ENCODE results near the gene NARF. TPM values are rescaled to one million over a fixed set of nuclear protein-coding genes. Genes with fewer than 3 reads are reported as not detected.

NARF gene
- total and polyA plus RNA-seq, 2 donors (not counting 1 experiment from before 2014, with no cell fraction given), result 92.4 to 103 TPM

- no CpG with 5 or more reads among the region's 10 CpGs for WGBS (ENCODE audit: insufficient coverage)
- no peak overlapping the region for H3K27ac ChIP-seq (ENCODE audit: low read length in 2 of 2)
Observed at GRCh38 chr17:82517230-82517865, 58.8 kb downstream of the NARF start.

GRCh38 chr17:82518826-82519810 is 60.6 kb downstream of the NARF start, which contains the start of gene FOXK2:
TSS of gene FOXK2 (plus strand) at chr17:82519732. CDS start at chr17:82519889, 157 bp downstream.
- ATAC-seq (ENCODE audit: low read depth) (peak; percentile 97), DNase-seq (peak; percentile 96)
- intact Hi-C loops (cut with micrococcal nuclease), result loop anchor here (1.0 to 2.0 kb wide), 4 partner anchors 13 to 70 kb away; partner anchors contain the start of gene NARF
- peak within 1 kb of the TSS; percentile 50 to 71 (median 64) for H3K4me3 ChIP-seq (ENCODE audit: control extremely low read depth in 1 of 5, extremely low read depth in 1 of 5, insufficient read depth in 1 of 5, low read depth in 2 of 5, low read length in 4 of 5)
- peak within 1 kb of the TSS; percentile 72 to 82 for H3K27ac ChIP-seq (ENCODE audit: low read length in 2 of 2)
- H3K4me1 ChIP-seq (ENCODE audit: control insufficient read depth in 2 of 2, insufficient read depth in 2 of 2, low read length in 2 of 2), result peaks cover 8 to 23% of the 10 kb centered on the region in 2 donors
- peaks cover 40% of the 10 kb centered on the region for H3K79me2 ChIP-seq (ENCODE audit: control insufficient read depth, insufficient read depth, low read length)
- H3K36me3 ChIP-seq (replicated peaks in 1 of 2; ENCODE audit: control extremely low read depth in 1 of 2, control insufficient read depth in 1 of 2, extremely low read depth in 1 of 2, insufficient read depth in 2 of 2, low read length in 1 of 2), result no peaks in the 10 kb centered on the region
- TF ChIP-seq CTCF (IDR thresholded peaks at IDR 0.05) (no peak), EZH2 (IDR thresholded peaks at IDR 0.05; ENCODE audit: borderline replicate concordance, insufficient read depth, low read depth, low read length, poor library complexity, severe bottlenecking) (no peak)
- no peaks in the 10 kb centered on the region for H3K9me3 ChIP-seq (ENCODE audit: control extremely low read depth in 1 of 3, control insufficient read depth in 2 of 3, insufficient read depth in 1 of 3, low read length in 2 of 3)
- Mint-ChIP-seq H3K9me3 (ENCODE audit: insufficient read depth) (no peaks in the 10 kb centered on the region), H3K4me3 (peak within 1 kb of the TSS; percentile 88), H3K27me3 (no peaks in the 10 kb centered on the region), H3K4me1 (peaks cover 20% of the 10 kb centered on the region), H3K27ac (peak within 1 kb of the TSS; percentile 87)
- 3% methylated on average over 113 of the region's 114 CpGs for WGBS (ENCODE audit: insufficient coverage)
- ChIA-PET CTCF (interaction anchor here (1.1 to 1.4 kb wide), 2 partner anchors 13 to 25 kb away, joined by 5 read pairs; no protein-coding TSS in a partner anchor), POLR2A (interaction anchor here (0.5 to 2.2 kb wide), 8 partner anchors 10 to 816 kb away, joined by 3 to 8 read pairs (median 4); partner anchors contain the start of genes MRPL12 and NARF)
- H3K9ac ChIP-seq (ENCODE audit: low read length), result peak within 1 kb of the TSS; percentile 72
- H3K4me2 ChIP-seq (replicated peaks; ENCODE audit: low read depth, low read length, poor library complexity, severe bottlenecking), result peak within 1 kb of the TSS; percentile 98
- no peaks in the 10 kb centered on the region for H3K27me3 ChIP-seq (replicated peaks in 1 of 4; ENCODE audit: control extremely low read depth in 1 of 4, control insufficient read depth in 3 of 4, insufficient read depth in 4 of 4, low read length in 3 of 4)
- H4K20me1 ChIP-seq (ENCODE audit: control insufficient read depth, insufficient read depth, low read length, poor library complexity, severe bottlenecking), result peaks cover 19% of the 10 kb centered on the region
- peak within 1 kb of the TSS; percentile 79 for H2AFZ ChIP-seq (ENCODE audit: insufficient read depth, low read depth, low read length, poor library complexity, severe bottlenecking)

More at GRCh38 chr17:82517230-82517865, 58.8 kb downstream of the NARF start:
- intact Hi-C loops (cut with micrococcal nuclease), result no loop called here
- peaks cover 12% of the 10 kb centered on the region for H3K4me1 Mint-ChIP-seq
- H3K4me3 Mint-ChIP-seq, result no peak overlapping the region
- H3K27me3 Mint-ChIP-seq, result no peaks in the 10 kb centered on the region
- no peak overlapping the region for H3K27ac Mint-ChIP-seq
- Histone ChIP-seq H2AFZ (ENCODE audit: insufficient read depth, low read depth, low read length, poor library complexity, severe bottlenecking) (no peak overlapping the region), H3K4me2 (replicated peaks; ENCODE audit: low read depth, low read length, poor library complexity, severe bottlenecking) (no peak overlapping the region), H3K9me3 (ENCODE audit: control extremely low read depth in 1 of 3, control insufficient read depth in 2 of 3, insufficient read depth in 1 of 3, low read length in 2 of 3) (no peaks in the 10 kb centered on the region), H4K20me1 (ENCODE audit: control insufficient read depth, insufficient read depth, low read length, poor library complexity, severe bottlenecking) (peaks cover 6% of the 10 kb centered on the region), H3K79me2 (ENCODE audit: control insufficient read depth, insufficient read depth, low read length) (peaks cover 22% of the 10 kb centered on the region), H3K36me3 (replicated peaks in 1 of 2; ENCODE audit: control extremely low read depth in 1 of 2, control insufficient read depth in 1 of 2, extremely low read depth in 1 of 2, insufficient read depth in 2 of 2, low read length in 1 of 2) (no peaks in the 10 kb centered on the region), H3K4me3 (ENCODE audit: control extremely low read depth in 1 of 5, extremely low read depth in 1 of 5, insufficient read depth in 1 of 5, low read depth in 2 of 5, low read length in 4 of 5) (no peak overlapping the region), H3K4me1 (ENCODE audit: control insufficient read depth in 2 of 2, insufficient read depth in 2 of 2, low read length in 2 of 2) (peaks cover 8 to 19% of the 10 kb centered on the region in 2 donors), H3K27me3 (replicated peaks in 1 of 4; ENCODE audit: control extremely low read depth in 1 of 4, control insufficient read depth in 3 of 4, insufficient read depth in 4 of 4, low read length in 3 of 4) (no peaks in the 10 kb centered on the region), H3K9ac (ENCODE audit: low read length) (no peak overlapping the region)
- H3K9me3 Mint-ChIP-seq (ENCODE audit: insufficient read depth), result no peaks in the 10 kb centered on the region
- ChIA-PET CTCF (no interaction called here), POLR2A (interaction anchor here (0.7 kb wide), 1 partner anchor 16 kb away, joined by 8 read pairs; no protein-coding TSS in a partner anchor)
- TF ChIP-seq EZH2 (IDR thresholded peaks at IDR 0.05; ENCODE audit: borderline replicate concordance, insufficient read depth, low read depth, low read length, poor library complexity, severe bottlenecking), result no peak
- ATAC-seq (ENCODE audit: low read depth), result no peak
- DNase-seq, result no peak
